Fibroblast of lung (primary cell): Measurements from ENCODE around the gene STX1A.
"Not testable (repeated sequence)": the region's sequence is repeated elsewhere in the genome, so short reads cannot be mapped to it uniquely, and the experiment has no call there.

Experiments used
- EZH2 ChIP-seq: IDR thresholded peaks from 2 replicates; pipeline ENCODE4 v1.5.1; 2012; ENCODE audit warnings: low read length, control low read depth, mild to moderate bottlenecking; ENCODE audit errors: missing control alignments
- TF ChIP-seq, protein P1 (sequence below), 2 donors: IDR thresholded peaks in 1 of 2; conservative IDR thresholded peaks in 1 of 2; 1 replicate in 1 of 2; 2 replicates in 1 of 2; pipeline ENCODE4 v1.5.1; 2011 to 2012; ENCODE audit warnings: low read length in 2 of 2, control low read depth in 1 of 2, inconsistent platforms in 1 of 2, low read depth in 1 of 2, mild to moderate bottlenecking in 1 of 2

DNA sequence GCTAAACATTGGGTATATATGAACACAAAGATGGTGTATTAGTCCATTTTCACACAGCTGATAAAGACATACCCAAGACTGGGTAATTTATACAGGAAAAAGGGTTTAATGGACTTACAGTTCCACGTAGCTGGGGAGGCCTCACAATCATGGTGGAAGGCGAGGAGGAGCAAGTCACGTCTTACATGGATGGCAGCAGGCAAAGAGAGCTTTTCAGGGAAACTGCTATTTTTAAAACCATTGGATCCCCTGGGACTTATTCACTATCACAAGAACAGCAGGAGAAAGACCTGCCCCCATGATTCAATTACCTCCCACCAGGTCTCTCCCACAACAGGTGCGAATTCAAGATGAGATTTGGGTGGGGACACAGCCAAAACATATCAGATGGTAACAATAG, 64.2 kb downstream of the STX1A start:
- TF ChIP-seq, protein P1, sequence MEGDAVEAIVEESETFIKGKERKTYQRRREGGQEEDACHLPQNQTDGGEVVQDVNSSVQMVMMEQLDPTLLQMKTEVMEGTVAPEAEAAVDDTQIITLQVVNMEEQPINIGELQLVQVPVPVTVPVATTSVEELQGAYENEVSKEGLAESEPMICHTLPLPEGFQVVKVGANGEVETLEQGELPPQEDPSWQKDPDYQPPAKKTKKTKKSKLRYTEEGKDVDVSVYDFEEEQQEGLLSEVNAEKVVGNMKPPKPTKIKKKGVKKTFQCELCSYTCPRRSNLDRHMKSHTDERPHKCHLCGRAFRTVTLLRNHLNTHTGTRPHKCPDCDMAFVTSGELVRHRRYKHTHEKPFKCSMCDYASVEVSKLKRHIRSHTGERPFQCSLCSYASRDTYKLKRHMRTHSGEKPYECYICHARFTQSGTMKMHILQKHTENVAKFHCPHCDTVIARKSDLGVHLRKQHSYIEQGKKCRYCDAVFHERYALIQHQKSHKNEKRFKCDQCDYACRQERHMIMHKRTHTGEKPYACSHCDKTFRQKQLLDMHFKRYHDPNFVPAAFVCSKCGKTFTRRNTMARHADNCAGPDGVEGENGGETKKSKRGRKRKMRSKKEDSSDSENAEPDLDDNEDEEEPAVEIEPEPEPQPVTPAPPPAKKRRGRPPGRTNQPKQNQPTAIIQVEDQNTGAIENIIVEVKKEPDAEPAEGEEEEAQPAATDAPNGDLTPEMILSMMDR (conservative IDR thresholded peaks at IDR 0.05 in 1 of 2, IDR thresholded peaks at IDR 0.05 in 1 of 2; ENCODE audit: low read depth in 1 of 2, low read length in 2 of 2): not testable (repeated sequence)
- TF ChIP-seq EZH2: not testable (repeated sequence)
